T47D (cell line): Measurements from ENCODE around the gene PPP1R13B.
A peak's percentile ranks its signal among the peaks of the same experiment; 100 is the strongest.
"Not testable (repeated sequence)": the region's sequence is repeated elsewhere in the genome, so short reads cannot be mapped to it uniquely, and the experiment has no call there.

Experiments used
- DNase-seq, 2 experiments: peaks; one replicate each; pipeline versions ENCODE4 v3.0.0 to v3.0.0-alpha.2; 2011 to 2012; ENCODE audit warnings: low read depth in 1 of 2, low spot score in 1 of 2
- JUND ChIP-seq: IDR thresholded peaks from 2 replicates; pipeline ENCODE4 v1.6.1; 2012; ENCODE audit warnings: low read depth
- in situ Hi-C: cut with HindIII; loops from 2 replicates; pipeline ENCODE4 v1.10.0; 2016; ENCODE audit warnings: low sequenced_read_pairs, low pct_unique_long_range_greater_than_20kb

The PPP1R13B gene

DNA sequence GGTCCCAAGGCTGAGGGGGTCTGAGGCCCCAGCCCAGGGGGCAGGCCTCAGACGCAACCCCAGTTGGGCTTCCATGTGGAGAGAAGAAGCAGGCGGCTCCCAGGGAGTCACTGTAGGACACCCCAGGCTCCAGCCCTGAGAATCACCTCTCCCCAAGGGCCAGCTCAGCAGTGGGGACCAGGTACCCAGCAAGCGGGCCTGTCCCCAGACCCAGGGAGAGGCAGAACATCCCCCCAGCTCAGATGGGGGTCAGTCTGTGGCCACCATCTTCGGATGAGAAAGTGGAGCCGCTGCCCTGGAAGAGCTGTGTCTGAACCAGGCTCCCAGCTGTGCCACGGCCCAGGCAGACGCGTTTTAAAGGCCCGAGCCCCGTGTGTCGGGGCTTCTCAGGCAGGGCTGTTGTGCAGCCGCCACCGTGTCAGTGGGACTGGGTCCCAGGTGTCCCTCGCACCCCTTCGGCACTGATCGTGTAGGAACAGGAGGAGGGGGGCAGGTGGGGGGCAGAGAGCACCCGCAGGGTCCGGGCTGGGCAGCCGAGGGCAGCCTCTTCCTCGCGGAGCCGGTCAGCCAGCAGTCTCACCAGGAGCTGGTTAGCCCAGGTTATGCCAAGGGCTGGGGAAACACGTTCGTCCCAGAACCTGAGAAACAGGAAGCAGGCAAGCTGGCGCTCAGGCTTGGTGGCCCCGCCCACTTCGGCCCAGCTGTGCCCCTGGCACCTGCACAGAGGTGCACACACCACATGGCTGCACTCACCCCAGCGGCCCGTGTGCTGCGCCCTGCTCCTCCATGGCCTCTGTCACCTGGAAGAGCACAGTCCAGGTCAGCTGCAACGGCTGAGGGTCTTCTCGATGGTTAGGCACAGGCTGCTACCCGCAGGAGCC is 148.8 kb downstream of the PPP1R13B start:
- TF ChIP-seq JUND, result no peak
- DNase-seq, result peak; percentile 91 to 94
- in situ Hi-C loops, result no loop called here

DNA sequence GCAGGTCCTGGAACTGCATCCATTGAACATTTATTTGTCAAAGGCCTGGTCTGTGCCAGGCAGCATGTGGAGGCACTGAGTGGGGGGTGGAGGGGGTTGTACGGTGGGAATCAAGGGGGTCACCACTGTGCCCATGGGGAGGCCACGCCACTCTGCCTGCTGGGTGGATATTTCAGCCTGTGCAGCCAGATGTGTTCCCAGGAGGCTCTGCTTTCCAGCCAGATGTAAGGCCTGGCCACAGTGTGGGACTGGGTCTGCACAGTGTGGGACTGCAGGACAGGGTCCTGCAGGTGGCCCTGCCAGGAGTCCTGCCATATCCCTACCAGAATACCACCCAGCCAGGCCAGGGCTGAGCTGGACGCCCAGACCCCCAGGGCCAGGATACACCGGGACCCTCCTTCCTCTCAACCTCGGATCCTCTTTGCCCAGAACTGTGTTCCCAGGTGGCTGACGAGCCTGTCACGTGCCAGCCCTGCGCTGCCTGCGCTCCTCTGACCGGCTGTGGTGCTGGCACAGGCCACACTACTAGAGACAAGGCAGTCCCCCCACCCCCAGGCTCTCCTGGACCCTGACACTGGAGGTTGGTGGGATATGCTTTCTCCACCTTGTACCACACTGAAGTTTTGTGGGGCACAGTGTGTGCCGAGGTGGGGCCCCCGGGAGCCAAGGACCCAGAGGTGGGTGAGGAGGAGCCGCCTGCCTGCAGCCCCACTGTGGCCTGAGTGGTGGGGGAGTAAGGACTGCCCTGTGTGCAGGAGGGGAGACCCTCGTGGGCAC is 149.6 kb downstream of the PPP1R13B start:
- DNase-seq, result no peak
- no peak for TF ChIP-seq JUND
- in situ Hi-C loops, result no loop called here

DNA sequence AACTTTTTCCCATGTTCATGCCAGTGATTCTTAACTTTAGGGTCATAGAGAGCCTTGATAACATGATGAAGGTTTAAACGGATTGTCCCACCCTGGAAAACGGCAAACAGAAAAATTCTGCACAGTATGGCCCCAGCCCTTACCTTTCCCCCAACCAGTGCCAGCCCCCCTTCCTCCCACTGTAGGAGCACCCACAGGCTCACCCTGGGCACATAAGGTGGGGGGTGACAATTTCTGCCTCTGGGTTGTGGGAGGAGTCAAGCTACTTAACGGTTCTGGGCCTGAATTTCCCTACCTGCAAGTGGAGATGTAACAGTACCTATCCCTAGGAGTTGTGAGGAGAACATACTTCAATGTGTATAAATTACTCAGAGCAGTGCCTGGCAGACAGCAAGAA is 150.2 kb downstream of the PPP1R13B start:
- DNase-seq, result no peak
- in situ Hi-C loops, result no loop called here
- TF ChIP-seq JUND, result no peak

DNA sequence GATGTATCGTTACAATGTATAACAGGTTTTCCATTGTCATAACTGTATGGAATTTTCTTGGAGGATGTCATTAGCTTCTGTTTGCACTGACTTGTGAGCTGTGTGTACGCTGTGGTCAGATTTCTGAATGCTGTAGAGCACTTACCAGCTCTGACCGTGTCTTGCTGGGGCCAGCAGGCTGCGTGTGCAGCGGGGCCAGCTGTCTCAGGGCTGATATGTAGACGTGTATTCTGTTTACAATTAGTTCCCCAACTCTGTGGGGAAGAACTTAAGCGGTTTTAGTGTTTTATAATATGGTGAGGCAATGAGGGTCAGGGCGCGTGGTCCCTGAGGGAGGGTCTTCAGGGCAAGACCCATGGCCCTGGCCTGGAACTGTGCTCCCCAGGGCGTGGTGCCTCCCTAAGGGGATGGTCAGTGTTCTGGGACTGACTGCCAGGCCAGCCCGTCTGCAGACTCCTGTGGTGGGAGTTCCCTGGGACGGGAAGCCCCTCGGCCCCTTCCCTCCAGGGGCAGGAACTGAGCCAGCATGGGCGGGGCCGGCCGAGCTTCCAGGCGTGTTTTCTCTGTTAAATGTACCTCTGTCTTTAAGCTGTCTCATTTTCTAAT is 150.8 kb downstream of the PPP1R13B start:
- in situ Hi-C loops, result no loop called here
- TF ChIP-seq JUND, result no peak
- DNase-seq, result peak; percentile 45 to 53

DNA sequence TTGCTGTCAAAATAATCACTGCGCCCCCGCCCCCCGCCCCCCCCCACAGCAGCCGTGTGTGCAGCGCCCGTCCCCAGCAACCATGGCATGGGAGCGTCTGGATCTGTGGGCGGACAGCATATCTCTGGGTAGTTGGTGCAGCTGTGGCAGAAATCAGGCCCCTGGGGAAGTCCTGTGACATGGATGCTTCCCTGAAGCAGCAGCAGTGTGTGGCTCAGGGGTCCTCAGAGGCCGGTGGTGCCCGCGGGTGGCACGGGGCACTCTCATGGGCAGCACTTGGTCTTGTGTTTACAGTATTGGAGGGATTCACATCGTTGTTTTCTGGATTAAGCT is 151.3 kb downstream of the PPP1R13B start:
- no peak for TF ChIP-seq JUND
- no peak for DNase-seq
- in situ Hi-C loops, result no loop called here

DNA sequence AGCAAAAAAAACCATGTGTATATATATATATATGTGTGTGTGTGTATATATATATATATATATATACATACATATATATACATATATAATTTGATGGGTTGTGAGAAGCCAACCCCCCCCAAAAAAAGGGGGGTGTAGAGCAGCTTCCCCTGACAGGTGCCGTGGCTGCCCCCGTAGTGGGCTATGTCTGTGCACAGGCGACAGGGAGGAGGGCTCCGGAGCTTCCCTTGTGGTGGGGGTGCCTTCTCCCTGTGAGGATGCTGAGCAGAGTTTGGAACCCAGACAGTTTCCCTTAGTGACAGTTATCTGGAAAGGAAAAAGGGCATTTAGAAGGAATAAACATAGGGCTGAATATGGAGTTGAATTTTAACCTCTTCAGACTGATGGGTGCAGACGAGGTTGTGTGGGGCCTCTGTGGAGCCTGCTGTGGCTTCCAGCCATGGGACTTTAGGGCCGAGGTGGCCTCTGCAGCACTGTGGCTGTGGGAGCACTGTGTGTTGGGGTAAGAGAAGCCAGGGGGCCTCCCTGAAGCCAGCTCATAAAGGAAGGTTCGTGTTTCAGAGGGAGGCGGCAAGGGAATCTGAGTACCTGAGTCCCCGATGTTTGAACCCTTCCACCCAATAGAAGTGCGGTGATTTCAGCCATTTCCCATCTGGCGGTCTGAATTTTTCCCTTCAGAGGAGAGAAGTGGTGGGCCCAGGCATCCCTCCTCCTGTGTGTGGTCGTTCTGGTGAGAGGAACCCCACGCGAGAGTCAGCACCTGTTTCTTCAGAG is 151.9 kb downstream of the PPP1R13B start:
- no peak for TF ChIP-seq JUND
- in situ Hi-C loops, result no loop called here
- DNase-seq, result no peak

DNA sequence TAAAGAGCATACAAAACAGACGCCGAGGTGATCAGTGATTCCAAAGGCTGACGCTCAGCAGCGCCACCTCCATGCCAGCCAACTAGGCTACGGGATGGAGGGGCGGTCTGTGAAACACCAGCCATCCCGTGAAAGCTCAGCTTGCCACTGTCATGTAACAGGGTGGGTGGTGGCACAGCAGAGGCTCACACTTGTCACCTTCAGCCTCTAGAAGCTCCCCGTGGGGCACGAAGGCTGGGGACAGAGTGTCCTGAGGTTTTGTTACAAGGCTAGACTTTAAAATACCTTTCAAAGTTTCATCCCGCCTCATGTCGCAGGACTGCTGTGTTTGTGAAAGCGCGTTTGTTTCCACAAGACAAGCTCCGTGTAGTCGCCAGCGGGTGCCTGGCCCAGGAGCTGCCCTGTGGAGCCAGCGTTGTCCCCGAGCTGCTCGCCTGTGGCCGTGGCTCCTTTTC is 152.8 kb downstream of the PPP1R13B start:
- TF ChIP-seq JUND, result no peak
- in situ Hi-C loops, result no loop called here
- no peak for DNase-seq

DNA sequence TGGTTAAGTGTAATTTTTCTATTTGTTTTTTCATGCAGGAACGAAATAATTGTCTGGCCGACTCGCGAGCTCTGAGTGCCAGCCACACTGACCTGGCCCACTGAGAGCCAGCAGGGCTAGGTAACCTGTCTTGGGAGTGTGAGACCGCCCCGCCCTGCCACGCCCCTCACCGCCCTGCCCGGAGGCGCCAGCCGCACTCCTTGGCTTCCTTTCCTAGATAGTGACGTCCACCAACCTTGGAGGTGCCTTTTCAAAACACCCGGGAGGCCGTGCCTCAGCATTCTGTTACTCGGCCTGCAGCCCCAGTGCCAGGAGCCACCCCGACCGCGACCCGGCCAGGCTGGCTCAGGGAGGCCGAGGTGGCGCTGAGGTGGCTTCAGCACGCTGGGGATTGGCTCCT is 153.9 kb downstream of the PPP1R13B start:
- peak in 1 of 2 experiments; percentile 60 for DNase-seq
- no peak for TF ChIP-seq JUND
- in situ Hi-C loops, result no loop called here

DNA sequence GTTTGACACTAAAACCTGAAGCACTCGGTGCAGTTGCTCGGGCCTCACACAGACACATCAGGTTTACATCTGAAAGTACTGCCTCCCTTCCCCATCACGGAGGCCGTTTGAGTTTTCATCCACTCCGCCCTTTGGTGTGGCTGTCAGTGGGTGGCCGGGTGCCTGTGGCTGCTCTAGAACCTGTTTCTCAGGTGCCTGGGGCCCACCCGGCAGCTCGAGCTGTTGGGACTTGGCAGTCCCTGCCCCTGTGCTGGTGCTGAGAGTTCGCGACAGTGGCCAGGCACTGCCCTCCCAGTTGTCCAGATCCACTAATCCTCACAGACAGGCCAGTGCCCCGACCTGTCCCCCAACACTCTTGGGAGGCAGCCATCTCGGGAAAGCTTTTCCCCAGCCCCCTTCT is 154.5 kb downstream of the PPP1R13B start:
- in situ Hi-C loops, result no loop called here
- DNase-seq, result peak; percentile 31 to 50
- no peak for TF ChIP-seq JUND

DNA sequence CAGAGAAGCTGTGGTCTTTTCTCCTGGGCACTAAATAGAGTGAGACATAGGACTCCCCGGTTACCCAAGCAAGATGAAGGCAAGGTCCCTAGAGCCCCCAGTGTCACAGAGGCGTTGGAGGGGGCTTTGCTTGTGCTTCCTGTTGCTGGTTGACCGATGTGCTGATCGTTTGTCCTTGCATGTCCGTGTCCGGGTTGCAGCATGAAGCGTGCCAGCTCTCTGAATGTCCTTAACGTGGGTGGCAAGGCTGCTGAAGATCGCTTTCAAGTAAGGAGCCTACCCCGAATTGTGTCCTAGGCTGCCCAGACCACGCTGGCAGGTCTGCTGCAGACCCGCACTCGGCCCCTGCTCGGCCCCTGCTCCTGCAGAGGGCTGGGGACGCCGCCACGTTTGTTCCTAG is 155.2 kb downstream of the PPP1R13B start:
- in situ Hi-C loops, result no loop called here
- TF ChIP-seq JUND, result no peak
- DNase-seq, result no peak

DNA sequence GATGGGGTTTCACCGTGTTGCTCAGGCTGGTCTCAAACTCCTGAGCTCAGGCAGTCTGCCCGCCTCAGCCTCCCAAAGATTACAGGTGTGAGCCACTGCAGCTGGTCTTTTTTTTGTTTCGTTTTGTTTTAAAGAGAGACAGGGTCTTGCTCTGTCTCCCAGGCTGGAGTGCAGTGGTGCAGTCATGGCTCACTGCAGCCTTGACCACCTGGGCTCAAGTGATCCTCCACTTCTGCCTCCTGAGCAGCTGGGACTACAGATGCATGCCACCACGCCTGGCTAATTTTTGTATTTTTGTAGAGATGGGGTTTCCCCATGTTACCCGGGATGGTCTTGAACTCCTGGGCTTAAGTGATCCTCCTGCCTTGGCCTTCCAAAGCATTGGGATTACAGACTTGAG is 155.7 kb downstream of the PPP1R13B start:
- in situ Hi-C loops, DNase-seq: not testable (repeated sequence)

DNA sequence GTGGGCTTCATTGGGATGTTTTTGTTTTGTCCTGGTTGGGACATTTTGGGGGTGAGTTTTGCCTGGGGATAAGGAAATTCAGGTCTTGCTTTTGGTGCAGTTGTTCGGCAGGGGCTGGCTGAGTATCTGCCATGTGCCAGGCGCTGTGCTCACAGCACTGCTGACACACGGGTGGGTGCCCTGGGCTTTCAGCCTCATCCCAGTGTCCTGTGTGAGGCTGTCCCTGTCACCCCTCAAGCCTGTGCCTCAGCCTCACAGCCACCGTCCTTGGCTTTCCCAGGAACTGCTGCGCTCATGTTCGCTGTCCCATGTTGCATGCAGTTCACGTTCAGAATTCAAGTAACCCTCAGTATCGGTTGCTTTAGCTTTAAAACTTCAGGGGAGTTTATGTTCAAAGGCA is 157.0 kb downstream of the PPP1R13B start:
- TF ChIP-seq JUND, result no peak
- no peak for DNase-seq
- in situ Hi-C loops, result no loop called here
